H9 (cell line): ENCODE results near the gene ZSWIM1. TPM values are rescaled to one million over a fixed set of nuclear protein-coding genes. Genes with fewer than 3 reads are reported as not detected.

Source experiments
- DNase-seq: peaks from one replicate; pipeline ENCODE4 v3.0.0-alpha.2; 2017
- H2AFZ ChIP-seq: one replicate; pipeline ENCODE4 v1.6.1; 2013; ENCODE audit warnings: mild to moderate bottlenecking, low read length, control low read depth, moderate library complexity
- H2AK5ac ChIP-seq: 2 replicates; pipeline ENCODE4 v1.6.1; 2013; ENCODE audit warnings: low read length, control low read depth, mixed read lengths; ENCODE audit not compliant: insufficient read length
- H2BK120ac ChIP-seq: one replicate; pipeline ENCODE4 v1.6.1; 2013; ENCODE audit warnings: low read depth, mild to moderate bottlenecking, low read length, control low read depth, inconsistent platforms; ENCODE audit not compliant: poor library complexity, severe bottlenecking
- H2BK12ac ChIP-seq: 2 replicates; pipeline ENCODE4 v1.6.1; 2013; ENCODE audit warnings: low read length, control low read depth, mixed read lengths, low read depth; ENCODE audit not compliant: insufficient read length
- H2BK15ac ChIP-seq: 2 replicates; pipeline ENCODE4 v1.6.1; 2013; ENCODE audit warnings: low read depth, low read length, control low read depth
- H2BK20ac ChIP-seq: one replicate; pipeline ENCODE4 v1.6.1; 2013; ENCODE audit warnings: low read depth, mild to moderate bottlenecking, low read length, control low read depth, inconsistent platforms; ENCODE audit not compliant: poor library complexity, severe bottlenecking
- H2BK5ac ChIP-seq: 2 replicates; pipeline ENCODE4 v1.6.1; 2013; ENCODE audit warnings: low read length, control low read depth, mixed read lengths; ENCODE audit not compliant: insufficient read length
- H3K14ac ChIP-seq: 2 replicates; pipeline ENCODE4 v1.6.1; 2013; ENCODE audit warnings: low read length, control low read depth; ENCODE audit not compliant: insufficient read depth
- H3K18ac ChIP-seq: 2 replicates; pipeline ENCODE4 v1.6.1; 2013; ENCODE audit warnings: low read depth, mild to moderate bottlenecking, mixed read lengths, low read length, control low read depth; ENCODE audit not compliant: insufficient read length
- H3K23ac ChIP-seq: 2 replicates; pipeline ENCODE4 v1.6.1; 2013; ENCODE audit warnings: low read length, control low read depth, mixed read lengths, low read depth; ENCODE audit not compliant: insufficient read length
- H3K23me2 ChIP-seq: 2 replicates; pipeline ENCODE4 v1.6.1; 2013; ENCODE audit warnings: low read depth, mild to moderate bottlenecking, mixed read lengths, low read length, control low read depth; ENCODE audit not compliant: insufficient read length, poor library complexity, severe bottlenecking
- H3K27ac ChIP-seq: 2 replicates; pipeline ENCODE4 v1.5.1; 2013; ENCODE audit warnings: low read length, control low read depth, mixed read lengths, low read depth; ENCODE audit not compliant: insufficient read length
- H3K27me3 ChIP-seq: 2 replicates; pipeline ENCODE4 v1.6.1; 2013; ENCODE audit warnings: low read length, control low read depth, inconsistent platforms; ENCODE audit not compliant: insufficient read depth
- H3K4ac ChIP-seq: 2 replicates; pipeline ENCODE4 v1.6.1; 2013; ENCODE audit warnings: low read depth, mild to moderate bottlenecking, control low read depth, inconsistent platforms, low read length, moderate library complexity
- H3K4me1 ChIP-seq: 2 replicates; pipeline ENCODE4 v1.6.1; 2013; ENCODE audit warnings: low read length, control low read depth, inconsistent platforms; ENCODE audit not compliant: insufficient read depth
- H3K4me2 ChIP-seq: 2 replicates; pipeline ENCODE4 v1.6.1; 2013; ENCODE audit warnings: low read length, control low read depth, mixed read lengths; ENCODE audit not compliant: insufficient read length, insufficient read depth
- H3K56ac ChIP-seq: 2 replicates; pipeline ENCODE4 v1.6.1; 2013; ENCODE audit warnings: low read depth, mild to moderate bottlenecking, mixed read lengths, low read length, control low read depth; ENCODE audit not compliant: insufficient read length
- H3K79me1 ChIP-seq: 2 replicates; pipeline ENCODE4 v1.6.1; 2013; ENCODE audit warnings: low read depth, mild to moderate bottlenecking, moderate library complexity, low read length, control low read depth, inconsistent platforms; ENCODE audit not compliant: insufficient read depth, poor library complexity, severe bottlenecking
- H3K79me2 ChIP-seq: 2 replicates; pipeline ENCODE4 v1.6.1; 2013; ENCODE audit warnings: low read length, control low read depth, inconsistent platforms; ENCODE audit not compliant: insufficient read depth
- H3K9ac ChIP-seq: 2 replicates; pipeline ENCODE4 v1.6.1; 2013; ENCODE audit warnings: low read length, control low read depth, mixed read lengths; ENCODE audit not compliant: insufficient read length; ENCODE audit errors: extremely low read depth
- H3K9me3 ChIP-seq: one replicate; pipeline ENCODE4 v1.6.1; 2013; ENCODE audit warnings: low read depth, low read length, inconsistent platforms; ENCODE audit not compliant: control insufficient read depth
- H3T11ph ChIP-seq: one replicate; pipeline ENCODE4 v1.6.1; 2013; ENCODE audit warnings: mild to moderate bottlenecking, low read length, control low read depth, inconsistent platforms
- H4K20me1 ChIP-seq: one replicate; pipeline ENCODE4 v1.6.1; 2013; ENCODE audit not compliant: control insufficient read depth, insufficient read length, insufficient read depth
- H4K5ac ChIP-seq: 2 replicates; pipeline ENCODE4 v1.6.1; 2013; ENCODE audit warnings: low read depth, mild to moderate bottlenecking, mixed read lengths, low read length, control low read depth; ENCODE audit not compliant: insufficient read length
- H4K8ac ChIP-seq: replicated peaks from 2 replicates; pipeline ENCODE4 v1.6.1; 2013; ENCODE audit warnings: low read length, control low read depth, mixed read lengths, low read depth; ENCODE audit not compliant: insufficient read length
- H4K91ac ChIP-seq: 2 replicates; pipeline ENCODE4 v1.6.1; 2013; ENCODE audit warnings: low read depth, mild to moderate bottlenecking, moderate library complexity, mixed read lengths, low read length, control low read depth; ENCODE audit not compliant: insufficient read length
- H3K27ac Mint-ChIP-seq, 3 experiments: 2 replicates in 2 of 3; 3 replicates in 1 of 3; pipeline ENCODE4 v1.8.0; 2020 to 2021; ENCODE audit warnings: mixed read lengths in 3 of 3, mild to moderate bottlenecking in 1 of 3, moderate library complexity in 1 of 3
- H3K27me3 Mint-ChIP-seq: 2 replicates; pipeline ENCODE4 v1.8.0; 2021; ENCODE audit warnings: low read depth, mild to moderate bottlenecking, moderate library complexity, mixed read lengths
- H3K36me3 Mint-ChIP-seq, 3 experiments: 2 replicates in 2 of 3; 3 replicates in 1 of 3; pipeline ENCODE4 v1.8.0; 2020 to 2021; ENCODE audit warnings: low read depth in 3 of 3, mixed read lengths in 3 of 3; ENCODE audit not compliant: insufficient read depth in 1 of 3
- H3K4me1 Mint-ChIP-seq, 2 experiments: 2 replicates each; pipeline ENCODE4 v1.8.0; 2020; ENCODE audit warnings: mixed read lengths in 2 of 2
- H3K4me3 Mint-ChIP-seq, 2 experiments: 2 replicates in 1 of 2; 3 replicates in 1 of 2; pipeline ENCODE4 v1.8.0; 2020 to 2021; ENCODE audit warnings: mild to moderate bottlenecking in 2 of 2, mixed read lengths in 2 of 2, moderate library complexity in 1 of 2
- H3K9me3 Mint-ChIP-seq, 2 experiments: 2 replicates in 1 of 2; 3 replicates in 1 of 2; pipeline ENCODE4 v1.8.0; 2020; ENCODE audit warnings: mild to moderate bottlenecking in 2 of 2, mixed read lengths in 2 of 2, moderate library complexity in 1 of 2
- WGBS: extraction: QIAGEN DNeasy Blood & Tissue Kit; methylation state at CpG from one replicate; pipeline ENCODE4 v1.1.7; 2013; ENCODE audit warnings: missing lambda C conversion rate, low lambda C conversion rate, mixed read lengths; ENCODE audit not compliant: insufficient read length; ENCODE audit errors: extremely low coverage; 5-methylcytosine and 5-hydroxymethylcytosine counted together
- total RNA-seq: library from RNA; stranded (reverse); gene quantifications from 2 replicates; pipeline ENCODE4 v1.2.1, GENCODE V29; 2021
- TF ChIP-seq, protein P1 (sequence below): fragments of 200-600 bp; sonication (generic); conservative IDR thresholded peaks from 3 replicates; pipeline ENCODE4 v1.8.0; 2021; ENCODE audit warnings: antibody characterized with exemption, mild to moderate bottlenecking

The ZSWIM1 gene
- total RNA-seq, 1 experiment from 2014 or later: 13.0 TPM

DNA sequence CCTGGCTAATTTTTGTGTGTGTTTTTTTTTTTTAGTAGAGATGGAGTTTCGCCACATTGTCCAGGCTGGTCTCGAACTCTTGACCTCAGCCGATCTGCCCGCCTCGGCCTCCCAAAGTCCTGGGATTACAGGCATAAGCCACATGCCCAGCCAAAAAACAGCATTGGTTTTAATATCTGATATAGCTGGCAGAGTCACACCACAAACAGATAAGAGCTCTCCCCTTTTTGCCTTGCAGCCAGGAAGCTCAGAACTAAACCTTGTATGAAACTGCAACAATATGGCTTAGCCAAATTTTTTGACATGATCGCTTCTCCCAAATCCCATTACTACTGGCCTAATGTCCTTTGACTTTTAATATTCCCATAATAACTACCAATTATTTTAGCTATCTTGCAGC is 28.7 kb upstream of the ZSWIM1 start:
- H4K91ac ChIP-seq: no peak overlapping the region
- H3K36me3 Mint-ChIP-seq: peaks cover 9 to 36% (median 20%) of the 10 kb centered on the region in 3 experiments; a peak in 6 of 7 replicates
- WGBS: no CpG with 5 or more reads among the region's 6 CpGs

More for the DNA sequence above, 28.7 kb upstream of the ZSWIM1 start:
- no peak overlapping the region for H3T11ph ChIP-seq
- no peak overlapping the region for H3K4me3 Mint-ChIP-seq
- H3K27ac ChIP-seq: no peak overlapping the region
- no peak overlapping the region for H3K4me2 ChIP-seq
- no peak overlapping the region for H4K8ac ChIP-seq
- no peak overlapping the region for H4K5ac ChIP-seq
- H3K23ac ChIP-seq: no peak overlapping the region
- no peak for DNase-seq
- H3K23me2 ChIP-seq: peaks cover 5% of the 10 kb centered on the region
- H3K56ac ChIP-seq: no peak overlapping the region
- peaks cover 3% of the 10 kb centered on the region; the same call in 1 of the 2 replicates for H3K79me2 ChIP-seq
- H3K9ac ChIP-seq: no peak overlapping the region
- H3K27ac Mint-ChIP-seq: peak overlapping the region in 1 of 3 experiments; percentile 83; a peak in 4 of 7 replicates
- H3K4me1 Mint-ChIP-seq: peaks cover 41 to 47% of the 10 kb centered on the region in 2 experiments
- H3K4ac ChIP-seq: no peak overlapping the region
- no peaks in the 10 kb centered on the region for H3K27me3 Mint-ChIP-seq
- H3K4me1 ChIP-seq: peaks cover 12% of the 10 kb centered on the region; the same call in 1 of the 2 replicates
- no peak overlapping the region for H2BK120ac ChIP-seq
- no peaks in the 10 kb centered on the region for H3K9me3 Mint-ChIP-seq
- H3K14ac ChIP-seq: no peak overlapping the region
- no peak overlapping the region for H2BK20ac ChIP-seq
- TF ChIP-seq, protein P1, sequence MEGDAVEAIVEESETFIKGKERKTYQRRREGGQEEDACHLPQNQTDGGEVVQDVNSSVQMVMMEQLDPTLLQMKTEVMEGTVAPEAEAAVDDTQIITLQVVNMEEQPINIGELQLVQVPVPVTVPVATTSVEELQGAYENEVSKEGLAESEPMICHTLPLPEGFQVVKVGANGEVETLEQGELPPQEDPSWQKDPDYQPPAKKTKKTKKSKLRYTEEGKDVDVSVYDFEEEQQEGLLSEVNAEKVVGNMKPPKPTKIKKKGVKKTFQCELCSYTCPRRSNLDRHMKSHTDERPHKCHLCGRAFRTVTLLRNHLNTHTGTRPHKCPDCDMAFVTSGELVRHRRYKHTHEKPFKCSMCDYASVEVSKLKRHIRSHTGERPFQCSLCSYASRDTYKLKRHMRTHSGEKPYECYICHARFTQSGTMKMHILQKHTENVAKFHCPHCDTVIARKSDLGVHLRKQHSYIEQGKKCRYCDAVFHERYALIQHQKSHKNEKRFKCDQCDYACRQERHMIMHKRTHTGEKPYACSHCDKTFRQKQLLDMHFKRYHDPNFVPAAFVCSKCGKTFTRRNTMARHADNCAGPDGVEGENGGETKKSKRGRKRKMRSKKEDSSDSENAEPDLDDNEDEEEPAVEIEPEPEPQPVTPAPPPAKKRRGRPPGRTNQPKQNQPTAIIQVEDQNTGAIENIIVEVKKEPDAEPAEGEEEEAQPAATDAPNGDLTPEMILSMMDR: no peak
- H3K18ac ChIP-seq: no peak overlapping the region
- no peaks in the 10 kb centered on the region for H3K27me3 ChIP-seq
- H4K20me1 ChIP-seq: peaks cover under 1% of the 10 kb centered on the region
- H2BK15ac ChIP-seq: no peak overlapping the region
- no peak overlapping the region for H2AFZ ChIP-seq
- no peak overlapping the region for H2BK12ac ChIP-seq
- no peaks in the 10 kb centered on the region for H3K79me1 ChIP-seq
- no peak overlapping the region for H2BK5ac ChIP-seq
- H2AK5ac ChIP-seq: no peak overlapping the region
- H3K9me3 ChIP-seq: no peaks in the 10 kb centered on the region
